Naive thymus-derived CD4-positive, alpha-beta T cell (primary cell): ENCODE data around the gene C4A. TPM values are rescaled to one million over a fixed set of nuclear protein-coding genes. Genes with fewer than 3 reads are reported as not detected.
A peak's percentile ranks its signal among the peaks of the same experiment; 100 is the strongest.
"Not testable (repeated sequence)": the region's sequence is repeated elsewhere in the genome, so short reads cannot be mapped to it uniquely, and the experiment has no call there.

ENCODE experiments used
- ATAC-seq: fragments of 150-1000 bp; cut with Tn5 transposase; 2 replicates; pipeline ENCODE4 v1.10.0; 2021; ENCODE audit warnings: mild to moderate bottlenecking, moderate library complexity
- CTCF ChIA-PET: fragments of 350-600 bp; sonication (Branson Sonifier 250); formaldehyde crosslinking; loops from one replicate; lab custom pipeline; 2021; ENCODE audit warnings: antibody characterized with exemption; lab: Charles Lee
- POLR2A ChIA-PET: fragments of 350-600 bp; sonication (Branson Sonifier 250); formaldehyde crosslinking; loops from one replicate; lab custom pipeline; 2021; ENCODE audit warnings: antibody characterized with exemption, inconsistent platforms; lab: Charles Lee
- DNase-seq, 9 donors: peaks; one replicate each; pipeline versions ENCODE4 v3.0.0 to v3.0.0-alpha.2; 2020 to 2022; ENCODE audit warnings: mixed read lengths in 1 of 9
- H3K27ac ChIP-seq: one replicate; pipeline ENCODE4 v1.7.0; 2013; ENCODE audit warnings: mild to moderate bottlenecking, low read depth, low read length, moderate library complexity
- H3K27me3 ChIP-seq, 2 donors: one replicate each; pipeline ENCODE4 v1.7.0; 2013; ENCODE audit warnings: low read length in 2 of 2, mild to moderate bottlenecking in 2 of 2, moderate library complexity in 2 of 2; ENCODE audit not compliant: control insufficient read depth in 2 of 2, insufficient read depth in 2 of 2
- H3K36me3 ChIP-seq, 3 experiments: 1 replicate in 2 of 3; 2 replicates in 1 of 3; pipeline ENCODE4 v1.7.0; 2013; ENCODE audit warnings: low read length in 3 of 3, mild to moderate bottlenecking in 3 of 3, moderate library complexity in 1 of 3; ENCODE audit not compliant: insufficient read depth in 3 of 3, control insufficient read depth in 2 of 3
- H3K4me1 ChIP-seq, 2 donors: one replicate each; pipeline ENCODE4 v1.7.0; 2013; ENCODE audit warnings: low read length in 2 of 2, mild to moderate bottlenecking in 2 of 2, moderate library complexity in 1 of 2; ENCODE audit not compliant: control insufficient read depth in 2 of 2, insufficient read depth in 2 of 2
- H3K4me3 ChIP-seq: 2 replicates; pipeline ENCODE4 v1.7.0; 2013; ENCODE audit warnings: mild to moderate bottlenecking, low read length
- H3K9me3 ChIP-seq, 3 experiments: 1 replicate in 2 of 3; 2 replicates in 1 of 3; pipeline ENCODE4 v1.7.0; 2013; ENCODE audit warnings: low read length in 3 of 3; ENCODE audit not compliant: control insufficient read depth in 2 of 3
- H3K27ac Mint-ChIP-seq, 9 donors: one replicate each; pipeline ENCODE4 v1.8.0; 2020 to 2022; ENCODE audit warnings: mixed read lengths in 9 of 9, mild to moderate bottlenecking in 8 of 9, moderate library complexity in 5 of 9, inconsistent platforms in 2 of 9
- H3K27me3 Mint-ChIP-seq, 5 donors: one replicate each; pipeline ENCODE4 v1.8.0; 2021 to 2022; ENCODE audit warnings: mixed read lengths in 5 of 5, mild to moderate bottlenecking in 1 of 5
- H3K36me3 Mint-ChIP-seq, 5 donors: one replicate each; pipeline ENCODE4 v1.8.0; 2020 to 2022; ENCODE audit warnings: mixed read lengths in 5 of 5, mild to moderate bottlenecking in 3 of 5, inconsistent platforms in 1 of 5
- H3K4me1 Mint-ChIP-seq, 7 donors: one replicate each; pipeline ENCODE4 v1.8.0; 2020 to 2022; ENCODE audit warnings: mixed read lengths in 7 of 7, mild to moderate bottlenecking in 3 of 7, inconsistent platforms in 1 of 7
- H3K4me3 Mint-ChIP-seq, 10 donors: one replicate each; pipeline ENCODE4 v1.8.0; 2020 to 2022; ENCODE audit warnings: mild to moderate bottlenecking in 10 of 10, mixed read lengths in 10 of 10, moderate library complexity in 6 of 10, inconsistent platforms in 2 of 10
- H3K9me3 Mint-ChIP-seq, 11 donors: one replicate each; pipeline ENCODE4 v1.8.0; 2020 to 2022; ENCODE audit warnings: mixed read lengths in 11 of 11, mild to moderate bottlenecking in 4 of 11, inconsistent platforms in 1 of 11, moderate library complexity in 1 of 11
- intact Hi-C, 2 donors: fragments of 100-400 bp; cut with micrococcal nuclease; formaldehyde crosslinking; loops; one replicate each; pipeline ENCODE4 v1.15.1; 2023
- polyA plus RNA-seq, 2 donors: library from polyadenylated mRNA; unstranded; fragments of 300-500 nt; fragmentation: Illumina TruSeq; gene quantifications; one replicate each; pipeline ENCODE4 v1.2.3, GENCODE V29; 2021
- total RNA-seq, 6 experiments: library from RNA in 5 of 6; stranded (reverse) in 5 of 6; gene quantifications; 1 replicate in 5 of 6; 2 replicates in 1 of 6; pipeline ENCODE4 v1.2.3 and lab custom pipeline; 2021 to 2026

The C4A gene
- total and polyA plus RNA-seq, 7 experiments from 2014 or later, result 3.2 to 9.0 (median 8.0) TPM; not detected in 2

DNA sequence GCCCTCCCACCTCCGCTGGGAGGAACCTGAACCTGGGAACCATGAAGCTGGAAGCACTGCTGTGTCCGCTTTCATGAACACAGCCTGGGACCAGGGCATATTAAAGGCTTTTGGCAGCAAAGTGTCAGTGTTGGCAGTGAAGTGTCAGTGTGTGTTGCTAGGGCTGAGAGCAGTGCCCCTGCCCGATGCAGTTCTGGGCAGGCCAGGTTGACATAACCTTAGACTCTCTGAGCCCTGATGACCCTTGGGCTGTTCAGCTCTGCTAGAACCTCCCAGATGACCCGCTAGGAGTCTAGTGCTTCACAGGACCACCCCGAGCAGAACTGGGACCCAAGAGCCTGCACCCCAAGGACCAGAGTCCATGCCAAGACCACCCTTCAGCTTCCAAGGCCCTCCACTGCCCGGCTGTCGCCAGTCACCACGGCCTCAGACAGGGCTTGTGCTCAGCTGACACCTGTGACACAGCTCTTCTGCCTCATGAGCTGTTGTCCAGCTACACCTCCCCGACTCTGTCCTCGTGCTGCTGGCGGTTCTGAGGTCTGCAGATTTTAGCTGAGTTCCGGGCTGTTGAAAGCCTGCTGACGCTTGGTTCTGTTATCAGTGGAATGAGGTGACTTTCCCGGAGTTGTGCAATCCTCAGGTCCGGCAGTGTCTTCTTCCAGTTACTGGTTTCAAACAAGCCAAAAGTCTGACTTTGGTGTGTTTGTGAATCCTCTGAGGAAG, 20.9 kb downstream of the C4A start:
- H3K27ac ChIP-seq, DNase-seq, H3K27me3 Mint-ChIP-seq, H3K36me3 Mint-ChIP-seq, H3K9me3 Mint-ChIP-seq, H3K4me1 ChIP-seq, H3K4me3 Mint-ChIP-seq, H3K4me3 ChIP-seq, H3K36me3 ChIP-seq, H3K27me3 ChIP-seq, H3K9me3 ChIP-seq, CTCF ChIA-PET, intact Hi-C loops, H3K27ac Mint-ChIP-seq, POLR2A ChIA-PET: not testable (repeated sequence)
- peaks cover 0 to 11% (median 9%) of the 10 kb centered on the region in 7 donors for H3K4me1 Mint-ChIP-seq
- ATAC-seq, result peak; percentile 31

- CTCF ChIA-PET, H3K27me3 ChIP-seq: not testable (repeated sequence)
These were observed 21.4 kb downstream of the C4A start for GRCh38 chr6:32003301-32003700.

DNA sequence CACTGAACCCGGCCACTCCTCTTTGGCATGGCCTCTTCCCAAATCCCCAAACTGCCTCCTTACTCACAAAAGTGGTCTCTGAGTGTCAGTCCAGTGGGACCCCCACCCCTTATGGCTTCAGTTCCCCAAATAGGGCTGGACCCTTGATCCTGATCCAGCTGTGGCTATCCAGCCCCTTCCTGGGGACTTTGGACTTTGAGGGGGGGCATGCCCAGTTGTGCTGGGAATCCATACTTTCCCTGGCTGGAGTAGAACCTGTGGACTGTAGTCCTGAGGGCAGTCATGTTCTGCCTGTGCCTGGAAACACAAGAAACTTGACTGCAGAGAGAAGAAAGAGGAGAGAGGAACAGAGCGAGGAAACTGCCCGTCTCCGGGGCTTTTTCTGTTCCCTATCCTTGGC, 22.5 kb downstream of the C4A start:
- intact Hi-C loops, result not testable (repeated sequence)

More at GRCh38 chr6:32003301-32003700, 21.4 kb downstream of the C4A start:
- DNase-seq, H3K27me3 Mint-ChIP-seq, POLR2A ChIA-PET, H3K36me3 Mint-ChIP-seq, H3K27ac ChIP-seq, H3K36me3 ChIP-seq, H3K27ac Mint-ChIP-seq, H3K9me3 Mint-ChIP-seq, intact Hi-C loops, H3K4me3 Mint-ChIP-seq, H3K9me3 ChIP-seq, H3K4me3 ChIP-seq, H3K4me1 ChIP-seq, ATAC-seq: not testable (repeated sequence)
- H3K4me1 Mint-ChIP-seq, result peaks cover 0 to 11% (median 9%) of the 10 kb centered on the region in 7 donors

DNA sequence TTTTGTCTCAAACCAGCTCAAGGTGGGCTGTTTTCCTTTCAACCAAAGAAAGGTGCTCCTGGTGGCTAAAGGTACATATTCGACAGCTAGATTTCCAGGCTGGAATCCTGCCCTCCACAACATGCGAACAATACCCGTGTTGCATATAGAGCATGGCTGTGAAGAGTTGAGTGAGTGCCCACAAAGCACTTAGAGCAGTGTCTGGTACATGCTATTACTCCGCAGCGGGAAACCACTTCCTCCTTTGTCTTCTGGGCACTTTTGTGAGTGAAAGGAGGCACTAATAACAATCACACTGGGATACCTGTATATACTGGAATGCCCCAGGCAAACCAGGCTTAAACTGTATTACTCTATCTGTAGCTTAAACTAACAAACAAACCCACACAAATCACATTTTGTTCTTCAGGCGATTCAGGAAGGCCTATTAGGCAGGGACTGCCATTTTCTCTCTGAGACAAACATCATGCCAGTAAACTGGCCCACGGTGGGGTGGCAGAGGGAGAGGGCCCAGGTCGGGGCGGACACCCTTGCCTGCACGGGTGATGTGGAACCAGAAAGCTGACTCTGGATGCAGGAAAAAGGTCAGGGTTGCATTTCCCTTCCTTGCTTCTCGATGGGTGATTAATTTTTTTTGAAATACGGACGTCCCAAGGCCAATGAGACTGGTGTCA, 23.1 kb downstream of the C4A start:
- H3K9me3 Mint-ChIP-seq, intact Hi-C loops, POLR2A ChIA-PET, H3K36me3 ChIP-seq, CTCF ChIA-PET, H3K27me3 Mint-ChIP-seq, H3K4me3 ChIP-seq, H3K27ac ChIP-seq, H3K9me3 ChIP-seq, H3K27me3 ChIP-seq, H3K36me3 Mint-ChIP-seq, H3K4me1 ChIP-seq: not testable (repeated sequence)
- ATAC-seq (peak; percentile 79), DNase-seq (peak in 2 of 9 donors; percentile 11 to 18)
- Mint-ChIP-seq H3K4me3 (peak overlapping the region in 6 of 10 donors; percentile 35 to 76 (median 50)), H3K27ac (peak overlapping the region in 8 of 9 donors; percentile 61 to 90 (median 82)), H3K4me1 (peaks cover 0 to 11% (median 9%) of the 10 kb centered on the region in 7 donors)

More for the DNA sequence above, 22.5 kb downstream of the C4A start:
- H3K9me3 ChIP-seq, ATAC-seq, CTCF ChIA-PET, H3K36me3 ChIP-seq, DNase-seq, H3K4me3 ChIP-seq, H3K9me3 Mint-ChIP-seq, POLR2A ChIA-PET, H3K4me1 ChIP-seq, H3K27ac ChIP-seq, H3K27me3 ChIP-seq, H3K27me3 Mint-ChIP-seq, H3K36me3 Mint-ChIP-seq: not testable (repeated sequence)
- H3K4me3 Mint-ChIP-seq, result peak overlapping the region in 2 of 10 donors; percentile 35 to 52
- H3K4me1 Mint-ChIP-seq, result peaks cover 0 to 11% (median 9%) of the 10 kb centered on the region in 7 donors
- H3K27ac Mint-ChIP-seq, result peak overlapping the region in 4 of 9 donors; percentile 61 to 84 (median 76)

DNA sequence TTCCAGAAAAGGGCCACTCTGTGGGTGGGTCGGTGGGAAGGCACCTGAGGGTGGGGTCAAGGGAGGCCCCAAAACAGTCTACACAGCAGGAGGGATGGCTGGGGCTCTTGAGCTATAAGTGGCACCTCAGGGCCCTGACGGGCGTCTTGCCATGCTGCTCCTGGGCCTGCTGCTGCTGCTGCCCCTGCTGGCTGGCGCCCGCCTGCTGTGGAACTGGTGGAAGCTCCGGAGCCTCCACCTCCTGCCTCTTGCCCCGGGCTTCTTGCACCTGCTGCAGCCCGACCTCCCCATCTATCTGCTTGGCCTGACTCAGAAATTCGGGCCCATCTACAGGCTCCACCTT, 23.7 kb downstream of the C4A start:
- H3K36me3 ChIP-seq, ATAC-seq, H3K4me1 ChIP-seq, H3K4me3 ChIP-seq, H3K27me3 Mint-ChIP-seq, H3K9me3 ChIP-seq, H3K27me3 ChIP-seq, H3K36me3 Mint-ChIP-seq, H3K9me3 Mint-ChIP-seq, intact Hi-C loops, H3K27ac ChIP-seq, POLR2A ChIA-PET, CTCF ChIA-PET: not testable (repeated sequence)
- peaks cover 0 to 11% (median 9%) of the 10 kb centered on the region in 7 donors for H3K4me1 Mint-ChIP-seq
- H3K27ac Mint-ChIP-seq, result peak overlapping the region in 4 of 9 donors; percentile 61 to 90 (median 82)
- peak in 1 of 9 donors; percentile 6 for DNase-seq
- H3K4me3 Mint-ChIP-seq, result peak overlapping the region in 1 of 10 donors; percentile 52

GRCh38 chr6:32005991-32006529, 24.2 kb downstream of the C4A start:
- ATAC-seq, H3K4me3 ChIP-seq, H3K27ac ChIP-seq, H3K9me3 Mint-ChIP-seq, H3K27me3 Mint-ChIP-seq, H3K27me3 ChIP-seq, CTCF ChIA-PET, intact Hi-C loops, H3K36me3 Mint-ChIP-seq, POLR2A ChIA-PET, H3K36me3 ChIP-seq, H3K27ac Mint-ChIP-seq, H3K4me1 ChIP-seq, H3K4me3 Mint-ChIP-seq, H3K9me3 ChIP-seq: not testable (repeated sequence)
- peak in 1 of 9 donors; percentile 7 for DNase-seq
- peaks cover 0 to 11% (median 9%) of the 10 kb centered on the region in 7 donors for H3K4me1 Mint-ChIP-seq
